ENCODE results near the gene NUP214. TPM values are rescaled to one million over a fixed set of nuclear protein-coding genes. Genes with fewer than 3 reads are reported as not detected.
"Not testable (repeated sequence)": the region's sequence is repeated elsewhere in the genome, so short reads cannot be mapped to it uniquely, and the experiment has no call there.

NUP214 gene
- total RNA-seq, 2 experiments from 2014 or later: 40.2 to 41.1 TPM

DNA sequence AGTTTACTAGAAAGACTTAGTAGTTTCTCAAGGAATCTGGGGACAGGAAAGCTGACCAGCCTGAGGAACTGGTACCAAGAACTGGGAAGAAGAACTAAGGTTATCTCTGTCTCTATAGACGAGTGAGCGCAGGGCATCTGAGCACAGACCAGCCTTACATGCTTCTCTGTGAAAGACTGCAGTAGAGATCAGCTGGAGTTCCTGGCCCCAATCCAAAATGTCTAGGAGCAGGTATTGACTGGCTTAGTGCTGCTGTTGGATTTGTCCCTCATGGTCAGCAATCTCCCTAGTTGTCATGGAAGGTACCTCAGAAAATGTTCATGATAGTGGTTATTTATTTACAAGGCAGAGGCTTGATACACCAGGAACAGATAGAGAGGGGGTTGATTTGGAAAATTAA is 13.3 kb downstream of the NUP214 start:
- DNase-seq: no peak
- intact Hi-C loops (cut with micrococcal nuclease): no loop called here
- peaks cover 47% of the 10 kb centered on the region for H3K36me3 Mint-ChIP-seq (ENCODE audit: low read depth)

DNA sequence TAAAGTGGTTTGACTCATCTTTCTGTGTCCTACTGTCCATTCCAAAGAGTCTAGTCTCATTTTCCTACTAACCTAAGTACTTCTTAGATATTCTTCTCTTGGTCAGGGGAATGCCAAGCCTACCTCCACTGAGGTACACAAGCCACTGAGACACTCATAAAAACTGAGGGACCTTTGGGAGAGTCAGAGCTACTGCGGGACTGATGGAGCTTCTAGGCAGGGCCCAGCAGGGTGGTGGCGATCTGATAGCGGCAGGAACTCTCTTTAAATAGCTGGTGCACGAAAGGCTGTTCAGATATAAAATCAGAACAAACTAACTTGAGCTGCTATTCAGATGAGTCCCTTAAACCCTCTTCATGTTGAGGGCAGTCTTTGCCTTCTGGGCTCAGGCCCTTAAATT is 14.7 kb downstream of the NUP214 start:
- intact Hi-C loops (cut with micrococcal nuclease): no loop called here
- H3K4me1 Mint-ChIP-seq (ENCODE audit: low read depth): peaks cover 3% of the 10 kb centered on the region
- no peak for DNase-seq
- H3K27me3 Mint-ChIP-seq (ENCODE audit: low read depth): no peaks in the 10 kb centered on the region
- no peaks in the 10 kb centered on the region for H3K9me3 Mint-ChIP-seq
- no peak overlapping the region for H3K27ac Mint-ChIP-seq
- peaks cover 53% of the 10 kb centered on the region for H3K36me3 Mint-ChIP-seq (ENCODE audit: low read depth)
- H3K4me3 Mint-ChIP-seq: no peak overlapping the region
- CTCF ChIA-PET: no interaction called here

More for the DNA sequence above, 13.3 kb downstream of the NUP214 start:
- Mint-ChIP-seq H3K27me3 (ENCODE audit: low read depth) (no peaks in the 10 kb centered on the region), H3K4me1 (ENCODE audit: low read depth) (peaks cover under 1% of the 10 kb centered on the region), H3K27ac (no peak overlapping the region), H3K4me3 (no peak overlapping the region), H3K9me3 (no peaks in the 10 kb centered on the region)
- CTCF ChIA-PET: no interaction called here

DNA sequence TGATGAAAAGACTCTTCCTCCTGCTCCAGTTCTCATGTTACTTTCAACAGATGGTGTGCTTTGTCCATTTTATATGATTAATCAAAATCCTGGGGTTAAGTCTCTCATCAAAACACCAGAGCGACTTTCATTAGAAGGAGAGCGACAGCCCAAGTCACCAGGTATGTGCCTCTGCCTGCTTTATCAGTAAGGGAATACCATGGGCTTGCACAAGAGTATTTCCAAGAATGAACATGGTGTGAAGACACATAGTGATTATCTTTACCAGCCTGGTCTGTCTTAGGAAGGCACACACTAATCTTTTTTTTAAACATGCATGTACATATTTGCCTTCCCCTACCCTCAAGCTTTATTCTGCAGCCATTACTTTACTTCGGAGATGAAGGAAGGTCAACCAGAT is 15.2 kb downstream of the NUP214 start:
- no peaks in the 10 kb centered on the region for H3K27me3 Mint-ChIP-seq (ENCODE audit: low read depth)
- intact Hi-C loops (cut with micrococcal nuclease): no loop called here
- H3K9me3 Mint-ChIP-seq: no peaks in the 10 kb centered on the region
- H3K36me3 Mint-ChIP-seq (ENCODE audit: low read depth): peaks cover 54% of the 10 kb centered on the region
- H3K27ac Mint-ChIP-seq: no peak overlapping the region
- H3K4me3 Mint-ChIP-seq: no peak overlapping the region
- CTCF ChIA-PET: no interaction called here
- peaks cover 3% of the 10 kb centered on the region for H3K4me1 Mint-ChIP-seq (ENCODE audit: low read depth)
- no peak for DNase-seq

DNA sequence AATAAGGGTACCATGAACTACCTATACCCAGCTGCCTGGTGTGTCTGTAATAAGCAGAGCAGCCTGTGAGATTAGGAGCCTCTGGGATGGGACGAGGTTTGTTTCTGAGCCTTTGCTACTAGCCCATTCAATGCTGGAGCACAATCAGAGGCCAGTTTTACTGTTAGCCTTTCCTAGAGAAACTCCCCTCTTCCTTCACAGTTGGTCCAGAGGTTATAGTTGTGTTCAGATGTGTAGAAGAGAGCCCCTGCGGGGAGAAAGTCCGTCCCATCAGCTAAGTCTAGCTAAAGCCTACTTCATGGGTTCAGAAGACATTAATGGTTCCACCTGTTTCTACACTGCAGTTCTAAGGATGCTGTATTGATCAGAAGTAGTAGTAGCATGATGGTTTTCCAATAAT is 16.8 kb downstream of the NUP214 start:
- DNase-seq: no peak
- no peak overlapping the region for H3K4me3 Mint-ChIP-seq
- H3K27ac Mint-ChIP-seq: no peak overlapping the region
- intact Hi-C loops (cut with micrococcal nuclease): no loop called here
- CTCF ChIA-PET: interaction anchor here (1.6 kb wide), 1 partner anchor 195 kb away, joined by 4 read pairs; no protein-coding TSS in a partner anchor
- no peaks in the 10 kb centered on the region for H3K9me3 Mint-ChIP-seq
- H3K4me1 Mint-ChIP-seq (ENCODE audit: low read depth): peaks cover 3% of the 10 kb centered on the region
- no peaks in the 10 kb centered on the region for H3K27me3 Mint-ChIP-seq (ENCODE audit: low read depth)
- H3K36me3 Mint-ChIP-seq (ENCODE audit: low read depth): peaks cover 56% of the 10 kb centered on the region

DNA sequence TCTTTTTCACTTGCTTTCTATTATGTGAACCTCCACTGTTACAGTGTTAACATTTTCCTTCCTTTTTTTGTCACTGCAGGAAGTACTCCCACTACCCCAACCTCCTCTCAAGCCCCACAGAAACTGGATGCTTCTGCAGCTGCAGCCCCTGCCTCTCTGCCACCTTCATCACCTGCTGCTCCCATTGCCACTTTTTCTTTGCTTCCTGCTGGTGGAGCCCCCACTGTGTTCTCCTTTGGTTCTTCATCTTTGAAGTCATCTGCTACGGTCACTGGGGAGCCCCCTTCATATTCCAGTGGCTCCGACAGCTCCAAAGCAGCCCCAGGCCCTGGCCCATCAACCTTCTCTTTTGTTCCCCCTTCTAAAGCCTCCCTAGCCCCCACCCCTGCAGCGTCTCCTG is 18.8 kb downstream of the NUP214 start:
- Mint-ChIP-seq H3K4me1 (ENCODE audit: low read depth) (peaks cover 8% of the 10 kb centered on the region), H3K27me3 (ENCODE audit: low read depth) (no peaks in the 10 kb centered on the region), H3K9me3 (no peaks in the 10 kb centered on the region), H3K4me3 (no peak overlapping the region), H3K27ac (no peak overlapping the region), H3K36me3 (ENCODE audit: low read depth) (peaks cover 48% of the 10 kb centered on the region)
- intact Hi-C loops (cut with micrococcal nuclease): no loop called here
- no peak for DNase-seq
- CTCF ChIA-PET: no interaction called here

DNA sequence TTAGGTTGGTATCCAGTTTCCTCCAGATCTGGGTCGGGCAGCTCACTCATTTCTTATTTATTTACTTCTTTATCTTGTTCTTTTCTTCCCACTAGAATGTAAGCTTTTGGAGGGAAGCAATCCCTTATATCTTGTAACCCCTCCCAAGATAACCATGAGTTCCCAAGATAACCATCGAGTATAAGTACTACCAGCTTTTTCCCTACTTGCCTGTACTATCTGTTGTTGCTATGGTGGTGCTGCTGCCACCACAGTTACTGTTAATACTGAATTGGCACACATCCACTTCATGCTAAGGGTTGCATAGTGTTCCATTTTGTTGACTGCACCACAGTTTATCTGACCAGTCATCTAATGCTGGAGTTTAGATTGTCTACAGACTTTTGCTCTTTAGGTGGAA is 19.9 kb downstream of the NUP214 start:
- CTCF ChIA-PET: interaction anchor here (0.5 to 0.8 kb wide), 2 partner anchors 162 to 915 kb away, joined by 3 read pairs; no protein-coding TSS in a partner anchor
- Mint-ChIP-seq H3K36me3 (ENCODE audit: low read depth) (peaks cover 49% of the 10 kb centered on the region), H3K27ac (no peak overlapping the region), H3K4me3 (no peak overlapping the region), H3K9me3 (no peaks in the 10 kb centered on the region), H3K27me3 (ENCODE audit: low read depth) (no peaks in the 10 kb centered on the region), H3K4me1 (ENCODE audit: low read depth) (peaks cover 14% of the 10 kb centered on the region)
- DNase-seq: no peak
- intact Hi-C loops (cut with micrococcal nuclease): no loop called here

DNA sequence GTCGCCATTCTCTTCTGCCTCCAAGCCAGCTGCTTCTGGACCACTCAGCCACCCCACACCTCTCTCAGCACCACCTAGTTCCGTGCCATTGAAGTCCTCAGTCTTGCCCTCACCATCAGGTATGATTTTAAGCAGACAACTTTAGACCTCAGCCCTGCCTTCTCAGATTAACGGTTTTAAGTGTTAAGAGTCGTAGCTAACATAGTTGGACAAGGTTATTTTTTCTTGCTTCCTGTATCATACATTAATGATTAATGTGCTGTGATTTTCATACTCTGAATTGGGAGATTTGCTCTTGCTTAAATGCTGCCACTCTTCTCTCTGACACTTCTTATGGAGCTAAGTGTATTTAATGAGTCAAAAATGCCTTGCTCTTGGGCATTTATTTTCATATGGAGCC is 20.8 kb downstream of the NUP214 start:
- H3K4me1 Mint-ChIP-seq (ENCODE audit: low read depth): peaks cover 14% of the 10 kb centered on the region
- H3K27ac Mint-ChIP-seq: peak overlapping the region; percentile 34
- CTCF ChIA-PET: interaction anchor here (0.5 to 0.8 kb wide), 3 partner anchors 161 to 914 kb away, joined by 3 read pairs; no protein-coding TSS in a partner anchor
- intact Hi-C loops (cut with micrococcal nuclease): no loop called here
- no peaks in the 10 kb centered on the region for H3K27me3 Mint-ChIP-seq (ENCODE audit: low read depth)
- no peak overlapping the region for H3K4me3 Mint-ChIP-seq
- peaks cover 44% of the 10 kb centered on the region for H3K36me3 Mint-ChIP-seq (ENCODE audit: low read depth)
- DNase-seq: no peak
- no peaks in the 10 kb centered on the region for H3K9me3 Mint-ChIP-seq

DNA sequence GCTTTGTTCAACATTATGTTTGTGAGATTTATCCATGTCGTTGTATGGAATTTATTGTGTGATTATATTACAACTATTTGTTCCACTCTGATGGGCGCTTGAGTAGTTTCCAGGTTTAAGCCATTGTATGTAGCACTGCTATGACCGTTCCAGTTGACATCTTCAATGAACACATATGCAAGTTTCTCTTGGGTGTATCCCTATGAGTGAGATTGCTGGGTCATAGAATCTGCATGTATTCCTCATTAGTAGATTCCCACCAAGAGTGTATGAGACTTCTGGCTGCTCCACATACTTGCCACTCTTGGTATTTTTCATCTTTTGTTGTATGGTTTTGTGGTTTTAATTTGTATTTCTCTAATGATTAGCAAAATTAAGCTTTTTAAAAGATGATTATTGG is 22.9 kb downstream of the NUP214 start:
- DNase-seq: no peak
- Mint-ChIP-seq H3K36me3 (ENCODE audit: low read depth) (peaks cover 47% of the 10 kb centered on the region), H3K27ac (no peak overlapping the region), H3K9me3 (no peaks in the 10 kb centered on the region), H3K4me1 (ENCODE audit: low read depth) (peaks cover 14% of the 10 kb centered on the region), H3K4me3 (no peak overlapping the region), H3K27me3 (ENCODE audit: low read depth) (no peaks in the 10 kb centered on the region)
- intact Hi-C loops (cut with micrococcal nuclease): no loop called here
- CTCF ChIA-PET: no interaction called here

DNA sequence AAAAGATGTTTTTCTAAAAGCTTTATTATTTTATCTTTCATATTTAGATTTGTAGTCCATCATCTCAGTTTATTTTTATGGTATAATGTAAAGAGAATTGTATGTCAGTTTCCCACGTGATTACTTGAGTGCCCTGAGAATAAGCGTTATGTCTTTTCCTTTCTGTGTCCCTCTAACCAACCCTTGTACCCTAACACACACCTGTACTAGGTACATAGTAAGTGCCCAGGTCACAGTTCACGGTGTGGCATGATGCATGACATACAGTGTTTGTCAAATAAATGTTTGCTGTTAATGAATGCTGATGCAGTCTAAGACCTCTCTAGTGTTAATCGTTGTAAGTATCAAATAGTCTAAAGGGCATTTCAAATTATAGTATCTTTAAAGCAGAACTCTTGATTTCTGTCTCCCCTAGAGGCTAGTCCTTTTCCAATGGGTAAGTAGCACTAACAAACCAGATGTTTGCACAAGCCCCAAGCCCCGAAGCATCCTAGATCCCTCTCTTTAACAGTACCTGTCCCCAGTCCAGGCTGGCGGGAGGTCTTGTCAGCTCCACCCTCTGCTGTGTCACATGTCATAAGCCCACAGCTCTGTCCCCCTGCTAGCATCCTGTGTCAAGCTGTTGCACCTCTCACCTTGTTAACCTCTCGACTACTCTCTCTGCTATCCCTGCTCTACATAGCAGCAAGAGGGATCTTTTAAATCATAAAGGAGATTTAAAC is 23.7 kb downstream of the NUP214 start:
- Mint-ChIP-seq H3K9me3 (no peaks in the 10 kb centered on the region), H3K4me1 (ENCODE audit: low read depth) (peaks cover 11% of the 10 kb centered on the region), H3K36me3 (ENCODE audit: low read depth) (peaks cover 46% of the 10 kb centered on the region), H3K27me3 (ENCODE audit: low read depth) (no peaks in the 10 kb centered on the region), H3K4me3 (no peak overlapping the region), H3K27ac (peak overlapping the region; percentile 7)
- no peak for DNase-seq
- CTCF ChIA-PET: no interaction called here
- intact Hi-C loops (cut with micrococcal nuclease): no loop called here

DNA sequence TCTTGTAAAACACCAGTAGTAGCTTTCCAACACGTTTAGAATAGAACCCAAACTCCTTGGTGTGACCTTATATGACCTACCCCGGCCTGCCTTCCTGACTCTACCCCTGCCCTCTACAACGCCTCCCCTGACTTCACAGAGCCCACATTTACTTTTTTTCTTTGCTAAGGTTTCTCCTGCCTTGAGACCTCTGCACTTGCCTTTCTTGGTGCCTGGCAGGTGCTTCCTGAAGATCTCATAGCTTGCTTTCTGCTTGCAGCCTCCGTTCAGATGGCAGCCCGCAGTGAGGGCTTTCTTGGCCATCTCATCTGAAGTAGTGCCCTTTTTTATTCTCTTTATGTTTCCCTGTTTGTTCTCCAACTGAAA is 24.3 kb downstream of the NUP214 start:
- H3K27ac Mint-ChIP-seq: peak overlapping the region; percentile 7
- CTCF ChIA-PET: no interaction called here
- peaks cover 11% of the 10 kb centered on the region for H3K4me1 Mint-ChIP-seq (ENCODE audit: low read depth)
- H3K27me3 Mint-ChIP-seq (ENCODE audit: low read depth): no peaks in the 10 kb centered on the region
- DNase-seq: no peak
- no peak overlapping the region for H3K4me3 Mint-ChIP-seq
- H3K9me3 Mint-ChIP-seq: no peaks in the 10 kb centered on the region
- intact Hi-C loops (cut with micrococcal nuclease): no loop called here
- peaks cover 46% of the 10 kb centered on the region for H3K36me3 Mint-ChIP-seq (ENCODE audit: low read depth)

DNA sequence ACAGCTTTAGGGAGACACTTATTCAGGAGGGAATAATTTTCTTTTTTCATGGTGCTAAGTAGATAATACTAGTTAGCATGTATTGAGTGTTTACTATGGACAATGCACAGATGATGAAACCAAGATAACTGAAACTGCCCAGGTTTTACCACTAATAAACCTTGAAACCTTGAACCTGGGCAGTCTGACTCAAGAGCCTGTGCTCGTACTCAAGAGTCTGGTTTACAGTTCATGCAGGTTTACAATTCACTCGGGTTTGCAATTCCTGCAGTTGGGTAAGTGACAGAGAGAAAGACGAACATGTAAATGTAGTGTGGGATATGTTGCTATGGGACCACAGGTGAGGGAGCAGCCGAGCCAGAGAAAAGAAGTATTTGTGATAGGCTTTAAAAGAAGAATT is 28.2 kb downstream of the NUP214 start:
- DNase-seq: no peak
- no peaks in the 10 kb centered on the region for H3K27me3 Mint-ChIP-seq (ENCODE audit: low read depth)
- H3K4me3 Mint-ChIP-seq: no peak overlapping the region
- intact Hi-C loops (cut with micrococcal nuclease): no loop called here
- peaks cover 48% of the 10 kb centered on the region for H3K36me3 Mint-ChIP-seq (ENCODE audit: low read depth)
- H3K9me3 Mint-ChIP-seq: no peaks in the 10 kb centered on the region
- CTCF ChIA-PET: interaction anchor here (0.6 kb wide), 1 partner anchor 169 kb away, joined by 4 read pairs; no protein-coding TSS in a partner anchor
- H3K4me1 Mint-ChIP-seq (ENCODE audit: low read depth): peaks cover 10% of the 10 kb centered on the region
- H3K27ac Mint-ChIP-seq: no peak overlapping the region

DNA sequence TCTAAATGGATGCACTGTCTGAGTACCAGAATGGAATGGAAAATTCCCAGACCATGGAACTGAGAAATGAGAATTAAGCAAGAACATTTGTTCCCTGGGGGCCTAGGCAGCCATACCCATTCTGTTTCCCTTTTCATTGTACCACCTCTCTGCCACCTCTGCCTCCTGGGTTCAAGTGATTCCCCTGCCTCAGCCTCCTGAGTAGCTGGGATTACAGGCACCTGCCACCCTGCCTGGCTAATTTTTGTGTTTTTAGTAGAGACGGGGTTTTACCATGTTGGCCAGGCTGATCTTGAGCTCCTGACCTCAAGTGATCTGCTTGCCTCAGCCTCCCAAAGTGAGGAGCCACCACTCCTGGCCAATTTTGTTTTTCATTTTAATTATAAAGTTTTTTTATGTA is 33.3 kb downstream of the NUP214 start:
- peaks cover 40% of the 10 kb centered on the region for H3K36me3 Mint-ChIP-seq (ENCODE audit: low read depth)
- H3K4me1 Mint-ChIP-seq (ENCODE audit: low read depth); DNase-seq; H3K27ac Mint-ChIP-seq; H3K9me3 Mint-ChIP-seq; intact Hi-C loops (cut with micrococcal nuclease); CTCF ChIA-PET; H3K27me3 Mint-ChIP-seq (ENCODE audit: low read depth); H3K4me3 Mint-ChIP-seq: not testable (repeated sequence)

DNA sequence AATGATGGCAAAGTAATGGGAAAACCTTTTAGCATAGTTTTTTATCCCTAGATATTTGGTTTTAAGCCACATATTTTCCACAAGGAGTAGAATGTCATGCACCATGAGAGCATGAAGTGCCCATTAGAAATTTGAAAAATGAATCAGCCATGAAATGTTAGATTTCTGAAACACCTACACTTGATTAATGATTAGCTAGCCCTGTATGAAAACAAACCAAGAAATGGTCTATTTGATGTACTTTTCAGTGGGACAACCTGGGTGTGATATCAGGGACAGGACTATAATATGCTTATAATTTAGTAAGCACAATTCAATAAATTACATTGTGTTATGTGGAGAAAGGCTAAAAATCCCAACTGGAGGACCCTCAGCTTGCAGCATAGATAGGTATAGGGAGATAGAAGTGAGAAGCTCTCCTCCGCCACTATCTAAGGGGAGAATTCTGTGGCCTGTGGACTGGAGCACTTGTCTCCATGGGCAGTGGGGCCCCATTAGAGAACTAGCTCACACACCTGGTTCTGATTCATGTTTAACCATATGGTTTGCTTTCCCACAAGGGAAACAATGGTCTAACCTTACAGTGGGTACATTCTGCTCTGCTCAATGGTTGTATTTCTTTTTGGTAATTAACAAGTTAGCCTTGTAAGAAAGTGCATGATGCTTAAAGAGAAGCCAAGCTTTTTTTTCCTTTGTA is 35.2 kb downstream of the NUP214 start:
- Mint-ChIP-seq H3K4me1 (ENCODE audit: low read depth) (no peaks in the 10 kb centered on the region), H3K9me3 (no peaks in the 10 kb centered on the region), H3K27me3 (ENCODE audit: low read depth) (no peaks in the 10 kb centered on the region), H3K27ac (no peak overlapping the region), H3K36me3 (ENCODE audit: low read depth) (peaks cover 34% of the 10 kb centered on the region), H3K4me3 (no peak overlapping the region)
- intact Hi-C loops (cut with micrococcal nuclease): no loop called here
- CTCF ChIA-PET: no interaction called here
- DNase-seq: no peak

All from activated naive CD4-positive, alpha-beta T cell treated with anti-CD3 and anti-CD28 coated beads for 36 hours (primary cell).